ENCODE data around the gene CDRT15L2. TPM values are rescaled to one million over a fixed set of nuclear protein-coding genes. Genes with fewer than 3 reads are reported as not detected.
A peak's percentile ranks its signal among the peaks of the same experiment; 100 is the strongest.
"Not testable (repeated sequence)": the region's sequence is repeated elsewhere in the genome, so short reads cannot be mapped to it uniquely, and the experiment has no call there.

The CDRT15L2 gene
- total RNA-seq (not detected), total RNA-seq (0 to 0.09 (median 0) reads per million in 172 experiments)
- polyA plus RNA-seq (2013, experiment 1 of 2): not detected
- not detected for polyA plus RNA-seq (2013, experiment 2 of 2)

DNA sequence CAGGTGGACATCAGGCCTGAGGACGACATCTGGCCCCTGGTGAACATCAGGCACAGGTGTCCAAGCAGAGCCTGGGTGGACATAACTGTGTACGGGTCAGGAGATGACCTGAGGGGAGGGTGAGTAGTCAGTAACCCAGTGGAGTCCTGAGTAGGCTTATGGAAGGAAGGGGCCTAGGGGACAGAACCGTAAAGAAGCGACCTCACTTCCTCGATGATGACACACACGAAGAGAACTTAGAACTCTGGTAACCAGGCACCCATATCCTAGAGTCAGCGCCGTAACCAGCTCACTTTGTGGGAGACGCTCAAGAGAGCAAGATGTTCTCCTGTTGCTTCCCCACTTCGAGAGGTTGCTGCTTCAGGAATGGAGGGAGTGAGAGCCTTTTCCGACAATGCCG lies at the start of gene CDRT15L2:
TSS of gene CDRT15L2 (plus strand) at position 301 of the 400 bp plus-strand sequence. CDS start at position 321, 20 bp downstream.
- CTCF ChIA-PET; H3K4me1 ChIP-seq (ENCODE audit: insufficient read depth, low read length); H3K9me3 Mint-ChIP-seq; H3K9me3 ChIP-seq (ENCODE audit: control insufficient read depth in 1 of 2, insufficient read depth in 1 of 2, low read length in 2 of 2); ATAC-seq (ENCODE audit: poor library complexity); H3K27ac Mint-ChIP-seq; H3K27me3 Mint-ChIP-seq; H3K27ac ChIP-seq (ENCODE audit: low read depth in 1 of 2, low read length in 2 of 2); POLR2A ChIA-PET; H3K36me3 Mint-ChIP-seq (ENCODE audit: low read depth); H3K36me3 ChIP-seq (ENCODE audit: insufficient read depth, low read length); H3K4me1 Mint-ChIP-seq (ENCODE audit: low read depth); H3K4me3 Mint-ChIP-seq; DNase-seq; H3K4me3 ChIP-seq (ENCODE audit: low read length); intact Hi-C loops (cut with DNase I, micrococcal nuclease); H3K27me3 ChIP-seq (ENCODE audit: control insufficient read depth in 1 of 2, insufficient read depth in 2 of 2, low read length in 2 of 2): not testable (repeated sequence)

GRCh38 chr17:20530104-20530503 lies 49.4 kb upstream of the CDRT15L2 start:
- H3K4me3 Mint-ChIP-seq: peak overlapping the region; percentile 50
- H3K4me1 Mint-ChIP-seq (ENCODE audit: low read depth); DNase-seq; H3K27me3 ChIP-seq (ENCODE audit: control insufficient read depth in 1 of 2, insufficient read depth in 2 of 2, low read length in 2 of 2); H3K27ac ChIP-seq (ENCODE audit: low read depth in 1 of 2, low read length in 2 of 2); H3K4me1 ChIP-seq (ENCODE audit: insufficient read depth, low read length); H3K27ac Mint-ChIP-seq; H3K36me3 Mint-ChIP-seq (ENCODE audit: low read depth); CTCF ChIA-PET; H3K9me3 ChIP-seq (ENCODE audit: control insufficient read depth in 1 of 2, insufficient read depth in 1 of 2, low read length in 2 of 2); intact Hi-C loops (cut with DNase I, micrococcal nuclease); H3K9me3 Mint-ChIP-seq; H3K4me3 ChIP-seq (ENCODE audit: low read length); H3K27me3 Mint-ChIP-seq; POLR2A ChIA-PET; ATAC-seq (ENCODE audit: poor library complexity); H3K36me3 ChIP-seq (ENCODE audit: insufficient read depth, low read length): not testable (repeated sequence)

GRCh38 chr17:20532544-20533090 lies 46.9 kb upstream of the CDRT15L2 start:
- CTCF ChIA-PET; H3K36me3 Mint-ChIP-seq (ENCODE audit: low read depth); H3K27ac ChIP-seq (ENCODE audit: low read depth in 1 of 2, low read length in 2 of 2); H3K4me1 ChIP-seq (ENCODE audit: insufficient read depth, low read length); DNase-seq; H3K36me3 ChIP-seq (ENCODE audit: insufficient read depth, low read length); H3K27me3 ChIP-seq (ENCODE audit: control insufficient read depth in 1 of 2, insufficient read depth in 2 of 2, low read length in 2 of 2); H3K27ac Mint-ChIP-seq; H3K9me3 Mint-ChIP-seq; H3K9me3 ChIP-seq (ENCODE audit: control insufficient read depth in 1 of 2, insufficient read depth in 1 of 2, low read length in 2 of 2); H3K4me1 Mint-ChIP-seq (ENCODE audit: low read depth); POLR2A ChIA-PET; intact Hi-C loops (cut with DNase I, micrococcal nuclease); H3K27me3 Mint-ChIP-seq: not testable (repeated sequence)
- H3K4me3 Mint-ChIP-seq: peak overlapping the region; percentile 65
- peak overlapping the region; percentile 29 for H3K4me3 ChIP-seq (ENCODE audit: low read length)
- peak; percentile 16 for ATAC-seq (ENCODE audit: poor library complexity)

- CTCF ChIA-PET; H3K27ac Mint-ChIP-seq; POLR2A ChIA-PET; intact Hi-C loops (cut with DNase I, micrococcal nuclease); H3K9me3 ChIP-seq (ENCODE audit: control insufficient read depth in 1 of 2, insufficient read depth in 1 of 2, low read length in 2 of 2); H3K36me3 Mint-ChIP-seq (ENCODE audit: low read depth); H3K4me1 ChIP-seq (ENCODE audit: insufficient read depth, low read length); H3K4me1 Mint-ChIP-seq (ENCODE audit: low read depth); H3K27me3 ChIP-seq (ENCODE audit: control insufficient read depth in 1 of 2, insufficient read depth in 2 of 2, low read length in 2 of 2); H3K9me3 Mint-ChIP-seq; H3K27me3 Mint-ChIP-seq; H3K27ac ChIP-seq (ENCODE audit: low read depth in 1 of 2, low read length in 2 of 2); H3K36me3 ChIP-seq (ENCODE audit: insufficient read depth, low read length); ATAC-seq (ENCODE audit: poor library complexity); H3K4me3 ChIP-seq (ENCODE audit: low read length): not testable (repeated sequence)
- DNase-seq: peak in 1 of 14 experiments; percentile 2
- H3K4me3 Mint-ChIP-seq: peak overlapping the region; percentile 65
Observed at GRCh38 chr17:20533206-20533605, 46.3 kb upstream of the CDRT15L2 start.

DNA sequence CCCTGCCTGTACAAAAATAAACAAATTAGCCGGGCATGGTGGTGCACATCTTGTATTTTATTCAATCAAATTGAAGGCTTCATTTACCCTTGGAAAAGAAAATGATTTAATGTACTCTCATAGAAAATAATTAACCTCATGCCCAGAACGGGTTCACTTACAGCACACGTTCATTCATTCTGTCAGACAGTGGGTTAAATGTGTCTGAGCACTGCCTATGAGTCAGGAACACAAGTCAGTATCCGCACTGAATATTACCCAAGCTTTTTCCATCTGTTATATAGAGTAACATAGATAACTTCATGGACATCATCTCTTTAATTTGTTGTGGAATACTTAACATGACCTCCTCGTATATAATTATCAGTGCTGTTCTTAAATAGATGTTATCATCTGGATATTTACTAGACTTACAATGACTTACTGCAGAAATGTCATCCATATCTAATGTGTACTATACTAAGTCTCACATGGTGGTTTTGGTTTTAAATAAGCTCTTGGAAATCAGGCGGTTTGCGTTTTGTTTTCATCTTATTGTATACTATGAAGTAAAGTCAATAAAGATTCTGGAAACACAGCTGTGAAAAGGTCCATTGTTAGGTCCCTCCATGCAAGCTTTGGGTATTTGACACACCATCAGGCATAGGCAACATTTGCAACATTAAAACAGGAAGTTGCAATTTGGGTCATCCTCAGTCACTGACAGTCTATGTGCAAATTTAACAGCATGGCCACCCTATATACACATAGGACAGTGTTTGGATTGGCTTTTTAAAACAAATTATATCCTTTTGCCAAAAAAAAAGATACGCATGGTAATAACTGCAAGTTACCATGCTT lies 44.6 kb upstream of the CDRT15L2 start:
- intact Hi-C loops (cut with DNase I, micrococcal nuclease); POLR2A ChIA-PET; H3K27ac Mint-ChIP-seq: not testable (repeated sequence)

DNA sequence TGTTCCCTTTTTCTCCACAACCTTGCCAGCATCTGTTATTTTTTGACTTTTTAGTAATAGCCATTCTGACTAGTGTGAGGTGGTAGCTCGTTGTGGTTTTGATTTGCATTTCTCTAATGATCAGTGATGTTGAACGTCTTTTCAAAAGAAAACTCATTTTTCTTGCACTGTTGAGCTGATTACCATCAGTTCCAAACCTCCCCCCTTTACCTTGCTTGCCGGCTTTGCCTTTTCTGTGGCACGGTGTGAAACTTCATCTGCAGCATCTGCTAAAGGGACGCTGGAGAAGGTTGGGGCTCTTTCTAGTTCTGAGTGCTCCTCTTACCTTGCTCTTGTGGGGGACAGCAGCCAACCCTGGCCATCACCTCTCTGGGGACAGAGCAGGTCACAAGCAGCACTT lies 39.1 kb upstream of the CDRT15L2 start:
- H3K4me3 ChIP-seq (ENCODE audit: low read length); H3K27me3 Mint-ChIP-seq; intact Hi-C loops (cut with DNase I, micrococcal nuclease); H3K4me3 Mint-ChIP-seq; H3K4me1 Mint-ChIP-seq (ENCODE audit: low read depth); H3K9me3 Mint-ChIP-seq; CTCF ChIA-PET; H3K27ac Mint-ChIP-seq; H3K4me1 ChIP-seq (ENCODE audit: insufficient read depth, low read length); H3K36me3 Mint-ChIP-seq (ENCODE audit: low read depth); H3K36me3 ChIP-seq (ENCODE audit: insufficient read depth, low read length); H3K9me3 ChIP-seq (ENCODE audit: control insufficient read depth in 1 of 2, insufficient read depth in 1 of 2, low read length in 2 of 2); POLR2A ChIA-PET; H3K27me3 ChIP-seq (ENCODE audit: control insufficient read depth in 1 of 2, insufficient read depth in 2 of 2, low read length in 2 of 2); H3K27ac ChIP-seq (ENCODE audit: low read depth in 1 of 2, low read length in 2 of 2); DNase-seq; ATAC-seq (ENCODE audit: poor library complexity): not testable (repeated sequence)

More for the DNA sequence above, 44.6 kb upstream of the CDRT15L2 start:
- ATAC-seq (ENCODE audit: poor library complexity); H3K36me3 Mint-ChIP-seq (ENCODE audit: low read depth); CTCF ChIA-PET; H3K9me3 ChIP-seq (ENCODE audit: control insufficient read depth in 1 of 2, insufficient read depth in 1 of 2, low read length in 2 of 2); H3K27me3 ChIP-seq (ENCODE audit: control insufficient read depth in 1 of 2, insufficient read depth in 2 of 2, low read length in 2 of 2); H3K27me3 Mint-ChIP-seq; H3K4me1 ChIP-seq (ENCODE audit: insufficient read depth, low read length); H3K4me1 Mint-ChIP-seq (ENCODE audit: low read depth); H3K36me3 ChIP-seq (ENCODE audit: insufficient read depth, low read length); H3K9me3 Mint-ChIP-seq; H3K4me3 ChIP-seq (ENCODE audit: low read length); H3K27ac ChIP-seq (ENCODE audit: low read depth in 1 of 2, low read length in 2 of 2): not testable (repeated sequence)
- DNase-seq: peak in 1 of 14 experiments; percentile 0
- H3K4me3 Mint-ChIP-seq: peak overlapping the region; percentile 78

DNA sequence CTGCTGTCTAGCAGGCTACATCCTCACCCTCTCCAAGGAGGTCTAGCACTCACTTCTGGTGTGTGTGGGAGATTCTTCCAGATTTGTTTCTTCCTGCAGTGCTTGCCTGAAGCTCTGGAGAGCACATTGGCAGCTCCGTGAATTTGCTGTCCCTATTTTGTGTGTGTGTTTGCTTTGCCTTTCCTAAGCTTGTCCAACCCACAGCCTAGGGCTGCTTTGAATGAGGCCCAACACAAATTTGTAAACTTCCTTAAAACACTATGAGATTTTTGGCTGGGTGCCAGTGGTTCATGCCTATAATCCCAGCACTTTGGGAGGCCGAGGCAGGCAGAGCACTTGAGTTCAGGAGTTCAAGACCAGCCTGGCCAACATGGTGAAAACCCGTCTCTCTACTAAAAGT lies 38.7 kb upstream of the CDRT15L2 start:
- intact Hi-C loops (cut with DNase I, micrococcal nuclease); H3K4me1 ChIP-seq (ENCODE audit: insufficient read depth, low read length); H3K4me3 Mint-ChIP-seq; H3K27ac ChIP-seq (ENCODE audit: low read depth in 1 of 2, low read length in 2 of 2); H3K4me3 ChIP-seq (ENCODE audit: low read length); H3K36me3 ChIP-seq (ENCODE audit: insufficient read depth, low read length); CTCF ChIA-PET; H3K27me3 ChIP-seq (ENCODE audit: control insufficient read depth in 1 of 2, insufficient read depth in 2 of 2, low read length in 2 of 2); ATAC-seq (ENCODE audit: poor library complexity); H3K4me1 Mint-ChIP-seq (ENCODE audit: low read depth); H3K36me3 Mint-ChIP-seq (ENCODE audit: low read depth); H3K27me3 Mint-ChIP-seq; H3K9me3 ChIP-seq (ENCODE audit: control insufficient read depth in 1 of 2, insufficient read depth in 1 of 2, low read length in 2 of 2); H3K9me3 Mint-ChIP-seq; POLR2A ChIA-PET; H3K27ac Mint-ChIP-seq: not testable (repeated sequence)
- peak in 1 of 14 experiments; percentile 26 for DNase-seq
